Adrenal gland (tissue), 12 donors: Measurements from ENCODE around the gene SPRR4. TPM values are rescaled to one million over a fixed set of nuclear protein-coding genes. Genes with fewer than 3 reads are reported as not detected.

Experiments
- DNase-seq, 7 donors: peaks; one replicate each; pipeline ENCODE4 v3.0.0-alpha.2; 2019 to 2020
- H3K27ac ChIP-seq, 5 donors: fragments of 200-600 bp; sonication (generic) in 4 of 5; 1 replicate in 3 of 5; 2 replicates in 2 of 5; pipeline versions ENCODE4 v1.5.1 to v1.8.0; 2016 to 2020; ENCODE audit warnings: mild to moderate bottlenecking in 1 of 5
- H3K27me3 ChIP-seq: fragments of 200-600 bp; 2 replicates; pipeline ENCODE4 v1.8.0; 2021
- H3K36me3 ChIP-seq, 2 donors: fragments of 200-600 bp; replicated peaks in 1 of 2; 1 replicate in 1 of 2; 2 replicates in 1 of 2; pipeline versions ENCODE4 v1.5.1 to v1.8.0; 2018 to 2022
- H3K4me1 ChIP-seq, 2 donors: fragments of 200-600 bp; replicated peaks in 1 of 2; 1 replicate in 1 of 2; 2 replicates in 1 of 2; pipeline versions ENCODE4 v1.5.1 to v1.8.0; 2018 to 2021
- H3K4me3 ChIP-seq, 4 donors: fragments of 200-600 bp; sonication (generic) in 3 of 4; one replicate each; pipeline ENCODE4 v1.5.1; 2016 to 2018
- H3K9me3 ChIP-seq, 3 donors: fragments of 200-600 bp; sonication (generic) in 1 of 3; replicated peaks in 1 of 3; 1 replicate in 2 of 3; 2 replicates in 1 of 3; pipeline versions ENCODE4 v1.5.1 to v1.8.0; 2016 to 2021
- POLR2A ChIP-seq, 2 donors: fragments of 450-650 bp; IDR thresholded peaks; one replicate each; pipeline ENCODE4 v1.6.1; 2017; ENCODE audit warnings: antibody characterized with exemption in 2 of 2, mild to moderate bottlenecking in 2 of 2, moderate library complexity in 1 of 2
- WGBS, 4 donors: extraction: QIAGEN DNeasy Blood & Tissue Kit in 2 of 4; methylation state at CpG; one replicate each; pipeline versions ENCODE4 v1.1.5 to v1.1.7; 2013 to 2017; 5-methylcytosine and 5-hydroxymethylcytosine counted together
- intact Hi-C, 2 donors: fragments of 100-400 bp; cut with DNase I; formaldehyde crosslinking; loops; one replicate each; pipeline versions ENCODE4 v1.14.1 to v1.15.0; 2022 to 2023
- polyA plus RNA-seq, 3 donors: library from polyadenylated mRNA; stranded (reverse); fragments of 200-250 nt in 2 of 3; fragments of 350-450 nt in 1 of 3; fragmentation: Illumina TruSeq in 1 of 3; extraction: RNeasy Lipid Tissue Mini Kit (QIAGEN cat#74804) in 1 of 3; gene quantifications; one replicate each; pipeline ENCODE4 v1.2.3, GENCODE V29; 2013 to 2014
- total RNA-seq, 9 donors: library from RNA; depleted of rRNA in 4 of 9; stranded (reverse); fragments of >200 nt in 4 of 9; fragments of 120-200 nt in 1 of 9; fragmentation: NEBNext Ultra II Directional in 1 of 9; extraction: Animal tissue kit (Norgen Biotek cat#: 25700) in 1 of 9; gene quantifications; one replicate each; pipeline versions ENCODE4 v1.1.0 to v1.2.4, GENCODE V29; 2013 to 2023
- TF ChIP-seq, protein P1 (sequence below), 6 experiments: fragments of 450-650 bp in 4 of 6; fragments of 200-600 bp in 2 of 6; sonication (generic) in 1 of 6; IDR thresholded peaks; 1 replicate in 5 of 6; 2 replicates in 1 of 6; pipeline versions ENCODE4 v1.5.1 to v1.8.0; 2016 to 2021; ENCODE audit warnings: antibody characterized with exemption in 6 of 6, mild to moderate bottlenecking in 2 of 6, moderate library complexity in 1 of 6
- donor health status: healthy with polysubstance abuse.
- donor health status: Bipolar disorder and iron deficiency.
- donor health status: DM: yes; HTN: yes; CAD: no.
- donor health status: DM: no; HTN: no; CAD: no.
- donor health status: DM: no; HTN: no; CAD: no.
- donor health status: DM: yes; HTN: yes; CAD: no.

SPRR4 gene
- total and polyA plus RNA-seq, 12 donors: not detected

DNA sequence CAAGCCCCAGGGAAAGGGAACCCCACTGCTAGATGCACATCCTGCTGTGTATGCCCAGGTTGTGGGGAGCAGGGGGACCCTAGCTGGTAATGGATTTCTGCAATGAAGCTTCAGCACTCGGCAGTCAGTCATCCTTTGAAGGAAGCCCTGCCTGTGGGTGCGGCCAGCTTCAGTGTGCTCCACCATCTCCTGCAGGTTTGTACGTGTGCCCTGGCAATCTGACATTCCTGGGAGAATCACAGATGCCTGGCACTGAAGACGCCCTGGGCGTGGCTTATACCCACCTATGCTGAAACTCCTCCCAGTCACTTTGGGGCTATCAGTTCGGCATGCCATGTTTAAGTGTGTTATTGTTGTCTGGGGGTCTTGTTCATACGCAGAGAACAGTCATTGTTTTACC, 16.7 kb upstream of the SPRR4 start:
- Histone ChIP-seq H3K4me3 (no peak overlapping the region), H3K9me3 (no peaks in the 10 kb centered on the region), H3K36me3 (no peaks in the 10 kb centered on the region), H3K27me3 (no peaks in the 10 kb centered on the region), H3K4me1 (no peaks in the 10 kb centered on the region), H3K27ac (no peak overlapping the region)
- intact Hi-C loops: no loop called here
- TF ChIP-seq POLR2A (IDR thresholded peaks at IDR 0.05): no peak
- TF ChIP-seq, protein P1, sequence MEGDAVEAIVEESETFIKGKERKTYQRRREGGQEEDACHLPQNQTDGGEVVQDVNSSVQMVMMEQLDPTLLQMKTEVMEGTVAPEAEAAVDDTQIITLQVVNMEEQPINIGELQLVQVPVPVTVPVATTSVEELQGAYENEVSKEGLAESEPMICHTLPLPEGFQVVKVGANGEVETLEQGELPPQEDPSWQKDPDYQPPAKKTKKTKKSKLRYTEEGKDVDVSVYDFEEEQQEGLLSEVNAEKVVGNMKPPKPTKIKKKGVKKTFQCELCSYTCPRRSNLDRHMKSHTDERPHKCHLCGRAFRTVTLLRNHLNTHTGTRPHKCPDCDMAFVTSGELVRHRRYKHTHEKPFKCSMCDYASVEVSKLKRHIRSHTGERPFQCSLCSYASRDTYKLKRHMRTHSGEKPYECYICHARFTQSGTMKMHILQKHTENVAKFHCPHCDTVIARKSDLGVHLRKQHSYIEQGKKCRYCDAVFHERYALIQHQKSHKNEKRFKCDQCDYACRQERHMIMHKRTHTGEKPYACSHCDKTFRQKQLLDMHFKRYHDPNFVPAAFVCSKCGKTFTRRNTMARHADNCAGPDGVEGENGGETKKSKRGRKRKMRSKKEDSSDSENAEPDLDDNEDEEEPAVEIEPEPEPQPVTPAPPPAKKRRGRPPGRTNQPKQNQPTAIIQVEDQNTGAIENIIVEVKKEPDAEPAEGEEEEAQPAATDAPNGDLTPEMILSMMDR (IDR thresholded peaks at IDR 0.05): no peak
- DNase-seq: no peak
- 73 to 85% (median 81%) methylated on average over 2 to 7 of the region's 7 CpGs for WGBS, 4 donors

DNA sequence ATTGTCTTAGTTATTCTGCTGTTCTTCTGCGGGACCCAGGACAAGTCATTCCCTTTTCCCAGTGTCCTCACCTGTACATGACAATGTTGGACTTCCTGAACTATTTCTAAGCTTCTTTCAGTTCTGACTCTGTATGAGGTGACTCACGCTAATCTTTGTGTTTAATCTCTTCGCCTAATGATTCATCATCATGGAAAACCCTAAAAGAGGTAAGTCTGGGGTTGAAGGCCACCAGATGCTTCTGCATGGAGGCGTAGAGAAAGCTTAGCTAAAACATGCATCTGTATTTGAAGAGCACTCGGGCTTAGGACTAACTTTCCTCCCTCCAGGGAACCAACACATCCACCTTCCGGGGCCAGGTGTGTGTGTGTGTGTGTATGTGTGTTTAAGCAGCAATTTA, 16.0 kb upstream of the SPRR4 start:
- H3K4me1 ChIP-seq: no peaks in the 10 kb centered on the region
- no peak for TF ChIP-seq POLR2A (IDR thresholded peaks at IDR 0.05)
- TF ChIP-seq, protein P1 (IDR thresholded peaks at IDR 0.05): no peak
- no peaks in the 10 kb centered on the region for H3K27me3 ChIP-seq
- intact Hi-C loops: no loop called here
- DNase-seq: peak in 3 of 7 donors; percentile 10 to 48 (median 21)
- H3K36me3 ChIP-seq: no peaks in the 10 kb centered on the region
- H3K27ac ChIP-seq: no peak overlapping the region
- H3K4me3 ChIP-seq: no peak overlapping the region
- H3K9me3 ChIP-seq: no peaks in the 10 kb centered on the region
- WGBS, 4 donors: 40 to 54% (median 52%) methylated on average over 6 of the region's 6 CpGs

DNA sequence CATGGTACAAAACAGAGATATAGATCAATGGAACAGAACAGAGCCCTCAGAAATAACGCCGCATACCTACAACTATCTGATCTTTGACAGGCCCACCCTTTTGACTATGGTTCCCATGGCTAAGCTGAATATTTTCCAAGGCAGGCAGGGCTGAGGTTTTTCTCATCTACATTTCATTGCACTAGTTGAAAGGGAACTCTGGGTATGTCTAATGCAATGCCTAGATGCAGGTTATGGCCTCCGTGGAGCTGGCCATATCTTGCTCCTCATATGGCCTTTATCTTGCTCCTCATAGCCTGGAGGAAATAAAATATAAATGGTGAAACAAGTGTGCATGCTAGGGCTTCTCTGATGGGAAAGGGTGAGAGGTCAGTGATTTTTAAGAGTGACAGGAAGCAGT, 12.9 kb upstream of the SPRR4 start:
- no peak for DNase-seq
- WGBS, 4 donors: 83 to 91% (median 89%) methylated on average over 3 of the region's 3 CpGs
- Histone ChIP-seq H3K4me1 (no peaks in the 10 kb centered on the region), H3K4me3 (no peak overlapping the region), H3K27ac (no peak overlapping the region), H3K9me3 (no peaks in the 10 kb centered on the region), H3K36me3 (no peaks in the 10 kb centered on the region), H3K27me3 (no peaks in the 10 kb centered on the region)
- TF ChIP-seq POLR2A (IDR thresholded peaks at IDR 0.05): no peak
- TF ChIP-seq, protein P1 (IDR thresholded peaks at IDR 0.05): no peak
- intact Hi-C loops: no loop called here

DNA sequence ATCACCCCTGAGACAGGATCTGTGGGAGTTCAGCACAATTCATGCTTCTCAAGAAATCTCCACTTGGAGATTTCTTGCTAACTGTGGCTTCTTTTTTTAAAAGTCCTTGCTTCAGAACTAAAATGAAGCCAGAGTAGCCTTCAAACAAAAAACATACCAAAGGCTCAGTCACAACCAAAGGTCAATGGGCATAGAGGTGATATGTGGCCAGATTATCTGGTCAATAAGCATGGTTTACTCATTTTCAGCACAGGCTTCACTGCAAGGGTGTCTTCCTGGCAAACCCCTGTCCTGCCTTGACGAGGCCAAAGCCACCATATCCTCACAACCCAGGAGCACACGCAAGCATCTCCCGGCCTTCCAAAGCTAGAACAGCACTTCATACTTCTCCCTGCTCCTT, 11.2 kb upstream of the SPRR4 start:
- no peak overlapping the region for H3K27ac ChIP-seq
- H3K4me1 ChIP-seq: no peaks in the 10 kb centered on the region
- WGBS, 4 donors: 60 to 96% (median 79%) methylated on average over 3 of the region's 3 CpGs
- TF ChIP-seq, protein P1 (IDR thresholded peaks at IDR 0.05): no peak
- no peak for TF ChIP-seq POLR2A (IDR thresholded peaks at IDR 0.05)
- no peaks in the 10 kb centered on the region for H3K27me3 ChIP-seq
- H3K4me3 ChIP-seq: no peak overlapping the region
- DNase-seq: no peak
- no peaks in the 10 kb centered on the region for H3K9me3 ChIP-seq
- no peaks in the 10 kb centered on the region for H3K36me3 ChIP-seq
- intact Hi-C loops: no loop called here
